Activated gamma-delta T cell treated with anti-CD3 and anti-CD28 coated beads, Interleukin-2, amount 50 U/mL, for 16 hours (primary cell): ENCODE measurements around the gene EPPIN.
"Not testable (repeated sequence)": the region's sequence is repeated elsewhere in the genome, so short reads cannot be mapped to it uniquely, and the experiment has no call there.

Experiments used
- DNase-seq: peaks from one replicate; pipeline ENCODE4 v3.0.0-alpha.2; 2020; ENCODE audit warnings: low read depth

Gene EPPIN

DNA sequence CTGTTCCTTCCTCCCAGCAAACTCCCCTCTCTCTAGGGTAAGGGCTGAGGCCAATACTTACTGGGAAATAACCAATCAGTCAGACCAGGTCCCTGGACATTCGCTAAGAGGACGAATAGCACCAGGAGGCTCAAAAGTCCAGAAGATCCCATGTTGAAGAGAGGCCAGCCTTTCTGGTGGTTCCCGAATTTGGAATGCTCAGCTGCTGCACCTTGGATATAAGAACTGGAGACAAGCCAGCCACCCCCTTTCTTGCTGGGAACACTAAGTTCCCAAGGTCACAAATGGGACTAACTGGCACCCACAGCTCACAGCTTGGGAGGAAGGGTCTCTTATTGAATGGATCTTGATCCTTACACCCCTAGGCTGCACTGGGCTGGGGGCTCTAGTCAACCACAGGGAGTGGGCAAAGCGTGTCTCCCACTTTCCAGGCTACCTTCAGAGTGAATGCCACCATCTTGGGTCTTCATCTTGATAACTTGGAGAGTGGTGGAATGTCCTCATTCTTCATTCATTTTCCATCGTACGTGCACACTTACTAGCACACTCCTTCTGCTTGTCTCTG, at the start of gene EPPIN:
Gene EPPIN (minus strand): TSS at position 196 of the 565 bp plus-strand sequence. CDS start 44 bp downstream, at position 152.
- no peak for DNase-seq

DNA sequence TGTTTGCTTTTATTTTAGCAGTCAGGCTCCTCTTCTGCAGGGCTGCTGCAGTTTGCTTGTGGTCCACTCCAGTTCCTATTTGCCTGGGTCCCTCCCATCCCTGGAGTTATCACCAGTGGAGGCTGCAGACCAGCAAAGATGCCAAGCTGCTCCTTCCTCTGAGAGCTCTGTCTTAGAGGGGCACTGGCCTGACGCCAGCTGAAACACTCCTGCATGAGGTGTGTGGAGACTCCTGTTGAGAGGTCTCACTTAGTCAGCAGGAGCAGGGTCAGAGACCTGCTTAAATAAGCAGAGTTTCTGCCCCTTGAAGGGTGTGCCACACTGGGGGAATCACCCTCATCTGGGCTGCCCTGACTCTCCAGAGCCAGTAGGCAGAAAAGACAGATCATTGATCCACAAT, 48.0 kb upstream of the EPPIN start:
- DNase-seq: no peak

DNA sequence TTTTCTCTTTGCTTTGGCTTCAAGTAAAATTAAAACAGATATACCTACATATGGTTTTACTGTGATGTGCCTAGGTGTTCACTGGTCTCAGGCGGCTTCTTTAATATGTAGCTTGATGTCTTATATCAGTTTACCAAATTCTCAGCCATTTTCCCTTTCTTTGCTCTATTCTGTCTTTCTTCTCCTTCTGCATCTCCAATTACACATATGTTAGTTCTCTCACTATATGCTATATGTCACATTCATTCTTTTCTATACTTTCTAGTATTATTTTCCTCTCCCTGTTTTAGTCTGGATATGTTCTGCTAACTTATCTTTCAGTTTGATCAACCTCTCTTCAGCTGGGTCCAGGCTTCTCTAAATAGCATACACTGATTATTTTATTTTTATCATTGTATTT, 46.3 kb upstream of the EPPIN start:
- DNase-seq: no peak

DNA sequence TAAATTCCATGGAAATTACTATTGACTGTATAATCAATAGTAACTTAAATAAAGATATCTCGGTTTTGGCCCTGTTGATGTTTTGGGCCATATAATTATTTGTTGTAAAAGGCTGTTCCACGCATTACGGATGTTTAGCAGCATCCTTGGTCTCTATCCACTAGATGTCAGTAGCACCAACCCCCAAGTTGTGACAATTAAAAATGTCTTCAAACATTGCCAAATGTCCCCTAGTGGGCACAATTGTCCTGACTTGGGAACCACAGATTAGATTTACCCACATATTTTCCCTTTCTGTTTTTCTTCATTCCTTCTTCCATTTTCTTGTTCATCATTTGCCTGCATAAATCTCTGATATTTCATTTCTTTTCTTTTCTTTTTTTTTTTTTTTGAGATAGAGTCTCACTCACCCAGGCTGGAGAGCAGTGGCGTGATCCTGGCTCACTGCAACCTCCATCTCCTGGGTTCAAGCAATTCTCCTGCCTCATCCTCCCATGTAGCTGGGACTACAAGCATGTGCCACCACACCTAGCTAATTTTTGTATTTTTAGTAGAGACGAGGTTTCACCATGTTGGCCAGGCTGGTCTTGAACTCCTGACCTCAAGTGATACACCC, 45.5 kb upstream of the EPPIN start:
- no peak for DNase-seq

DNA sequence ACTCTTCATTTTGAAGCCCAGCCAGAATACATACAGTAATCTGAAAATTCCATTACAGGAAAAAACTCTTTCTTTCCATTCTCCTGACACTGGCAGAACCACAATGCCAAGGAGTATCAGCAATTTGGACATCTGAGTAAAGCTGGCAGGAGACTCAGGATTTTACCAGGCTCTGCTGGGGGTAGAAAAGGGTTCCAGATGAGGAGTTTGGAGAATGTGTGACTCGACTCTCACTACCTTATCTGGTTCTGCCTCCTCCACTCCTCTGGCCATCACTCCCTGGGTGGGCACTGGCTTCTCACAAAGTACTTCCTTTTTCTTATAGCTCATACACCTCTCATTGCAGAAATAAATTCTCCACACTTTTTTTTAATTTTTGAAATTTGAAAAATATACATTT, 42.5 kb upstream of the EPPIN start:
- no peak for DNase-seq

DNA sequence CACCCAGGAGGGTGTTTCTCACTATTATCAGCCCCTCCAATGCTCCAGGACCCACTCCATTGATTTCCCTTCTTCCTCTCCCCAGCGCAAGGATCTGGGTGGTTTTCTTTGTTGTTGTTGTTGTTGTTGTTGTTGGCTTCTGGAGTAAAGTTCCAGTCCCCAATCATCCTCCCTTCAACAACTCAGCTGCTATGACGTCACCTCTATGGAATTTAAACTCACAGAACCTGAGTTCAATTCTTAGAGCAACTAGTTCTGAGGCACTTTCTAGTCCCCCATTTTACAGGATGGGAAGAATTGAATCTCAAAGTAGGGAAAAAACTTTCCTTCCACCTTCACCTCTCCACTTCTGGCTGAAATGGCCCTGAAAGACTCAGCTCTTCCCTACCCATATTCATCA, 41.6 kb upstream of the EPPIN start:
- no peak for DNase-seq

DNA sequence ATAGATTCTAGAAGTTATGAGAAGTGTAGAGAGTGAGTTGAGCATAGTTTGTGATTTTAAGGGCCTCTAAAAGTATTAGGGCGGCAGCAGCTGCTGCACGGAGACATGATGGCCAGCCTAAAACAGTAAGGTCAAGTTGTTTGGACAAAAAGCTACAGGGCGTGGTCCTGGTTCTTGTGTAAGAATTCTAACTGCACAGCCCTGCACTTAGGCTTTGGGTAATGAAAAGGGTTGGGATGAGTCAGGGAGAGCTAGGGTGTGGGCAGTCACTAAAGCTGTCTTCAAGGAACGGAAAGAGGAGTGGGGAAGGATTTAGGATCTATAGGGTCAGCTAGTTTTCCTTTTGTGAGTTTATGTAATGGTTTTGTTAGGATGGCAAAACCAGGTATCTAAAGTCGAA, 38.8 kb upstream of the EPPIN start:
- DNase-seq: not testable (repeated sequence)

DNA sequence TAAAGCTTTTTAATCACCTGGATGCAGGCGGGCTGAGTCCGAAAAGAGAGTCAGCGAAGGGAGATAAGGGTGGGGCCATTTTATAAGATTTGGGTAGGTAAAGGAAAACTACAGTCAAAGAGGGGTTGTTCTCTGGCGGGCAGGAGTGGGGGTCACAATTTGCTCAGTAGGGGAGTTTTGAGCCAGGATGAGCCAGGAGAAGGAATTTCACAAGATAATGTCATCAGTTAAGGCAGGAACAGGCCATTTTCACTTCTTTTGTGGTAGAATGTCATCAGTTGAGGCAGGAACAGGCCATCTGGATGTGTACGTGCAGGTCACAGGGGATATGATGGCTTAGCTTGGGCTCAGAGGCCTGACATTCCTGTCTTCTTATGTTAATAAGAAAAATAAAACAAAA, 37.1 kb upstream of the EPPIN start:
- DNase-seq: not testable (repeated sequence)

DNA sequence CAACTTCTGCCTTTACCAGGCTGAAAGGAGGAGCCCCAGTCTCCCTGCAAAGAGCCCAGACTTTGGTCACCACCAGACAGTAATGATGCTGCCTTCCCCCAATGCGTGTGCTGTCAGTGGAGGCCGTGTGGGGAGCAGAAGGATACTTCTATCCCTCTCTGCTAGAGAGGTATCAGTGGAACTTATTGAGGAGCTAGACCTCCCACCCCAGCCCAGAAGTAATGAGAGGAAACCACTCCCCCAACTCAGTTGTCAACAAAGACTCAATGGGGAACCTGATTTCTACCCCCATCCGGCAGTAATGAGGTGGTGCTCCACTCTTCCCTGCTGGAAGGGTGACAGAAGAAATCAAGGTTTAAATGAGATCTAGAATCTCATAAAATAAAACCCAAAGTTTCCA, 36.3 kb upstream of the EPPIN start:
- no peak for DNase-seq

DNA sequence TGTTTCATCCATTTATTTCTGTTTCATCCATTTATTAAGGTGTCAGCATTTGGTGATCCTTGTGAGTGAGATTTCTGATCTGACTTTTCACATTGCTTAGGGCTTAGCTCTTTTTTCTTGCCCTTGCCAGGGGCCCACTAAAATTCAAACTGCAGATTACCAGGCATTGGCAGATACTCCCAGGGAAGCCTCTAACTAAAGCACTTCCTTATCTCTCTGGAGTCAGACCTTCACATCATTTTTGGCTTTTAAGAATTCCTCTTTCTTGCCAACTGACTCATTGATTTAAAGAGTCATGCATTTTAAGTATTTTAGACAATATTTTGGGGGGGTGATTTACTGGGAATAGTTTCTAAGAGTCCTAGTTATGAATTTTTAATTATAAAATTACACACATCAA, 34.5 kb upstream of the EPPIN start:
- no peak for DNase-seq

DNA sequence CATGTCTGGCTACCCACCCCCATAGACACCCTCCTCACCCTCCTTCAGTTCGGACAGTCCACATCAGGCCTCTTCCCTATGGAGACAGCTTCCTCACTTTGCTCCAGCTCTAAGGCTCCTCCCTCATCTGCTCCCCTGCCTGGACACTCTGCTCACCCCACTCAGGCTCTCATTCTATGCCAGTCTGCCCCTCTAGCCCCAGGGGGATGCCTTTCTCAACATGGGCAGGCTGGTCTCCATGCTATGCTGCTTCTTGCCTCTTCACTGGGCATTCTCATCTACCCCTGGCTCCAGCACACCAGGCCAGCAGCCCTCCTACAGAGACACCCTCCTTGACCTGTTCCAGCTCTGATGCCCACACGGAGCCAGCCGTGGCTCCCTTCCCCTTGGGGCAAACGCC, 32.0 kb upstream of the EPPIN start, which contains the start of gene WFDC8:
Gene WFDC8 (minus strand): TSS at position 101 of the 400 bp plus-strand sequence. CDS start 37 bp downstream, at position 64.
- no peak for DNase-seq

DNA sequence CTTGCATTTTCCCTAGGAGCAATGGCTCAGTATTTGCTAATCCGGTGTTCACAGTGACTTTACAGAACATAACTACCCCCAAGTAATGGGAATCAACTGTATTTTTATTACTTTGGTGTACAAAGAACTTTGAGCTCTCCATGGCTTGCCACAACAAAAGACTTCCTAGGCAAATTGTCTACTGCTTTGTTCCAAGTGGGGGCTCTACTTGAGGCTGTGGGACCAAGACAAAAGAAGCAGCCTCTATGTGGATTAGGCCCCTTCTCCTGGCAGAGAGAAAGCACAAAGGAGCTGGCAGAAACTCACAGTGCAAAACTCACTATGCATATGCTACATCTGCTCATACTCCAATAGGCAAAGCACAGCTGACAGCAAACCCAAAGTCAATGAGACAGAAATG, 31.0 kb upstream of the EPPIN start:
- no peak for DNase-seq

DNA sequence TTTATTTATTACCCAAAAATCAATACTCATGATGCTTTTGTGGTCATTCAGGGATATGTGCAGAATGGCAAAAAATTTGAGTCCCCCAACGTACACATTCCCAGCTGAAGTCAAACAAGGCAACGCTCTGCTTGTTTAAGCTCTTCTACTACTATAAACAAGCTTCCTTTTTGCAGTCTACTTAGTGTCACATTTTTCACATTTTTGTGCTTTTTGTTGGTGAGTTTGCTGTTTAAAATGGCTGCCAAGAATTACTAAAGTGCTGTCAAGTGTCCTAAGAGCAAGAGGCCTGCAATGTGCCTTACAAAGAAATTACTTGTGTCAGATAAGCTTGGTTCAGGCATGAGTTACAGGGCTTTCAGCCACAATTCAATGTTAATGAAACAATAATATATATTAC, 29.8 kb upstream of the EPPIN start:
- DNase-seq: no peak

DNA sequence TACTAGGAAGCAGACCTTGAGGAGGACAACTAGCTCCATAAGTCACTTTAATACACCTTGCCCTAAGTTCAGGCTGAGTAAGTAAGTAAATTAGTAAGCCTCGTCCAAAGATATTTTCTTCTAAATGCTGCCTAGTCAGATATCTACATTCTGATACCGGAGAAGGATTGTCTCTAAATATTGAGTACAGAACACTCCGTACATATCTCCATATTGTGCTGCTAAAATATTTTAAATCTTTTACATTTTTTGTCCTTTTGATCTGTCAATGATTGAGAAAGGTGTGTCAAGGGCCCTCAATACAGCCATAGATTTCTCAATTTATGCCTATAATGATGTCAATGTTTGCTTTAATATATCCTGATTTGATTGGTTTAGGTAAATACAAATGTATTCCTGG, 28.7 kb upstream of the EPPIN start:
- no peak for DNase-seq

DNA sequence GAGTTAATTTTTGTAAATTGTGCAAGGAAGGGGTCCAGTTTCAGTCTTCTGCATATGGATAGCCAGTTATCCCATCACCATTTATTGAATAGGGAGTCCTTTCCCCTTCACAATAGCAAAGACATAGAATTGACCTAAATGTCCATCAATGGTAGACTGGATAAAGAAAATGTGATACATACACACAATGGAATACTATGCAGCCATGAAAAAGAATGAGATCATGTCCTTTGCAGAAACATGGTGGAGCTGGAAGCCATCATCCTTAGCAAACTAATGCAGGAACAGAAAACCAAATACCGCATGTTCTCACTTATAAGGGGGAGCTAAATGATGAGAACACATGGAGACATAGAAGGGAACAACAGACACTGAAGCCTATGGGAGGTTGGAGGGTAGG, 22.4 kb upstream of the EPPIN start:
- not testable (repeated sequence) for DNase-seq

DNA sequence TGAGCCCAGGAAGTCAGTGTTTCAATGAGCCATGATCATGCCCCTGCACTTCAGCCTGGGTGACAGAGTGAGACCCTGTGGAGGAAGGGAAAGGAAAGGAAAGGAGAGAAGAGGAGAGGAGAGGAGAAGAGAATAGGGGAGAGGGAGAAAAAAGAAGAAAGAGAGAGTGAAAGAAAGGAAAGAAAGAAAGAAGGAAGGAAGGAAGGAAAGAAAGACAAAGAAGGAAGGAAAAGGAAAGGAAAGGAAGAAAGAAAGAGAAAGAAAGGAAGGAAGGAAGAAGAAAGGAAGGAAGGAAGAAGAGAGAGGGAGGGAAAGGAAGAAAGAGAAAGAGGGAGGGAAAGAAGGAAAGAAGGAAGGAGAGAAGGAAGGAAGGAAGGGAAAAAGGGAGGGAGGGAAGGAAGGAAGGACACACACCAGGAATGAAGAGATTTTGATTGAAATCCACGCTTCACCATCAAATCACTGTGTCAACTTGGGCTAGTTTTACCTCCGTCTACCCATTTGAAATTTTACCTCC, 17.6 kb upstream of the EPPIN start:
- no peak for DNase-seq

DNA sequence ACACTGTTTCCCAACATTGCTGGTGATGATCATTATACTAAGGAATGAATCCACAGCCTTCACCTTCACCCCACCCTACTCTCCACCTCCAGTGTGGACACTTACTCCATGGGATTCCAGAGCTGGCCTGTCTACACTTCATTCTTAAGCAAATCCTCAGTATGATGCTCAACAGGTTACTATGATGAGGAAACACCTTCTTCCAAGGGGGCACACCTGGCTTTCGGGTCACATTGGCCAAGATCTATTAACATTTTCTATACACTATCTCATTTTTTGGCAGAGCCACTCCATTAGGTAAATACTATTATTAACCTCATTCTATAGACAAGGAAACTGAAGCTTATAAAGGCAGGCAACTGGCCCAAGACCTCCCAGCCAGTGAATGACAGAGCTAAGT, 8.0 kb upstream of the EPPIN start:
- DNase-seq: no peak

DNA sequence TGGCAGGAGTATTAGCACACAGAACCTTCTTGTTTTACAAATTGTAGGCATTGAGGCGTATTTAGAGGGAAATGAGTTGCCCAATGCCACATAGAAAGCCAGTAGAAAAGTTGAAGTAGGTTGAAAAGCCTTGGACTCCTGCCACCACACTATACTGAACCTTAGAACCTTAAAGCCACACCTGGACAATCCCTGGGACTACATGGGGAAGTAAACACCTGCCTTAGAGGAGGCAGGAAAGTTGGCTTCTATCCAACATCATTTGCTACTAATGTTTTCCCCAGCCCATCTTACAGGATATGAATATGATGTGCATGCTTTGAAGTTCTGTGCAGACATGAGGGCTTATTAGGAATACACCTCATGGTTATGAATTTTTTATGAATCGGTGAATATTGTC, 5.3 kb upstream of the EPPIN start:
- no peak for DNase-seq

DNA sequence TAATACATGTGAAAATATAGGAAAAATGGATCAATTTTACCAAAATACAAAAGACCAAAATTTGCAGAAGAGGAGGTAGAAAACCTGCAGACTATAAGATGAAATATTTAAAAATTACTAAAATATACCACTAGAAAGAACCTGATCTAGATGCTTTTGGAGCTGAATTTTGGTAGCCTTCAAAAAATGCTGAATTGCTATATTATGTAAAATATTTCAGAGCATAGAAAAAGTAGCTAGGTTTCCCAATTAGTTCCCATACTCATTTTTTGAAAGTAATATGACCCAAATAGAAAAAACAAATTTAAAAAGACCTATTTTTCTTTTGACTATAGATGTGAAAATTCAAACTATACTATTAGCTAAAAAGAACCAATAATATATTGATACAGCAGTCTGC, 3.6 kb upstream of the EPPIN start:
- no peak for DNase-seq

DNA sequence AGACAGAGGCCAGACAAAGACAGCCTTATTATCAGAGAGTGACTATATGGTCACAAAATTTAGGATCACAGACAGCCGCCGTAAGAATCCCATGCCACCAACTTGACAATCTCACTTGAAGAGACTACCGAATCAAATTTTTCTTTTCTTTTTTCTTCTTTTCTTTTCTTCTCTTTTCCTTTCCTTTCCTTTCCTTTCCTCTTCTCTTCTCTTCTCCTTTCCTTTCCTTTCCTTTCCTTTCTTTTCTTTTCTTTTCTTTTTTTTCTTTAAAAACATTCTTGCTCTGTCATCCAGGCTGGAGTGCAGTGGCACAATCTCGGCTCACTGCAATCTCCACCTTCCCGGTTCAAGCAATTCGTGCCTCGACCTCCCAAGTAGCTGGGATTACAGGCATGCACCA, 1.2 kb upstream of the EPPIN start:
- no peak for DNase-seq

DNA sequence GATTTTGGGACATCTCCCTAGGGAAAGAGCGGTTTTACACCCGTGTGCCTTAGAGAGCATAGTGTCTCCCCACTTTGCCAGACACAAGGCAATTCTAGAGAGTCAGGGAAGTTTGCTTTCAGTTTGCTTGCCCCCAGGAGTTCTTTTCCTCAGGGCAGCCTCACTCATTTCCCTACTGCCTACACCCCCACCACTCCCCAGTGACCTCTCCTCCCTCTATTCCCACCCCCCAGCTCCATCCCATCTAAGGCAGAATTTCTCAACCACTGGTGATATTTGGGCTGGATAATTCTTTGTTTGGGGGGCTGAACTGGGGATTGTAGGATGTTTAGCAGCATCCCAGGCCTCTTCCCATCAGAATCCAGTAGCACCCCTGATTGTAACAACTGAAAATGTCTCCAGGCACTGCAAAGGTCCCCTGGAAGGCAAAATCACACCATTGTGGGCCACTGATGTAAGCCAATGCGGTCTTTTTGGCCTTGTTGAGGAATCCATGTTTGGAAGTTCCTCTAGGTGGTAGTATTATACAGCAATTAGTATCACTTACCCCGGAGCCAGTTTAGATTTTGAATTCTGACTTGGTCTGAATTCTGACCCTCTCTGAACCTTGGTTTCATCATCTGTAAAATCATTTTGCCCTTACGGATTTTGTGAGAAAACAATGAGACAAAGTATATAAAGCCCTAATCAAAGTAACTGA, 1.3 kb downstream of the EPPIN start:
- DNase-seq: no peak

DNA sequence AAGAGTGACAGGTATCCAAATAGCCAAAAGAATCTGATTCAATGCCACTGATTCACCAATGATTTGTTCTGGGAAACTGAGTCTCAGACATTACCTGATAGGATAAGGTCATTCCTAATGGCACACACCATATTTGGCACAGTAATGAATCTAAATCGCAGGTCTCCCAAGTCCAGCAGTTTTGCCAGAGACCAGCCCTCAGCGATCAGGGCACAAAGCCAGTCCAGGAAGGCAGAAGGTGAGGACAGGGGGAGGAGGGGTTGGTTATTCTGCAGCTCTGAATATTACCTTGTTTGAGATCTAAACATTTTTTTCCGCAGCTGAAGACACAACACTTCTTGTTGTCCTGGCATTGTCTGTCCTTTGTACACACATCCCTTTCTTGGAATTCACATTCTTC, 1.9 kb downstream of the EPPIN start:
- no peak for DNase-seq

DNA sequence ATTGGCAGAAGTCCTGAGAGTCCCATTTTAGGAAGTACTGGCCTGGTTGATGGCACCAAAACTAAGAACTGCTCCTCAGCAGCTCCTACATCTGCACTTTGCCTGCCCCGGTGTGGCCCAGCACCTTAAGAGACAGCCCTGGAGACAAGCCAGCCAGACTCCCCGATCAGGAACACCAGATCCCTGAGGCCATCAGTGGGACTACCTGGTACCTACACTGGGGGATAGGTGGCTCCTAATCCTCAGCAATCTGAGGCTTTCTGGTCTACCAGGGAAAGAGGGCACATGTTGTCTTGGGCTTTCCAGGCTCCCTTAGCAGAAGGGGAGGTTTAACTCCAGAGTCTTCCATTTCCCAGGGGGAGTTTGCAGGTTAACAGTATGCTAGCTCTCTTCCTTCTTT, 7.8 kb downstream of the EPPIN start, which contains the start of gene WFDC6:
Gene WFDC6 (minus strand): TSS at position 101 of the 400 bp plus-strand sequence. CDS start 75 bp downstream, at position 26.
- no peak for DNase-seq
